HG02610 (cell line): ENCODE measurements around the gene ZNF33B.
"Not testable (repeated sequence)": the region's sequence is repeated elsewhere in the genome, so short reads cannot be mapped to it uniquely, and the experiment has no call there.

ENCODE experiments used
- ATAC-seq: cut with Tn5 transposase; IDR thresholded peaks from one replicate; pipeline ENCODE4 v1.9.1; 2021; ENCODE audit warnings: mild to moderate bottlenecking, moderate library complexity; ENCODE audit not compliant: unreplicated experiment

The ZNF33B gene

GRCh38 chr10:42638055-42638820 is at the start of gene ZNF33B:
TSS of gene ZNF33B (minus strand) at chr10:42638570. CDS start at chr10:42636928, 1,642 bp downstream.
- ATAC-seq = peak; percentile 95

GRCh38 chr10:42684517-42684916 is 46.1 kb upstream of the ZNF33B start:
- no peak for ATAC-seq

GRCh38 chr10:42680267-42680666 is 41.9 kb upstream of the ZNF33B start:
- no peak for ATAC-seq

GRCh38 chr10:42665181-42665979 is 27.0 kb upstream of the ZNF33B start:
- not testable (repeated sequence) for ATAC-seq

GRCh38 chr10:42654419-42654818 is 16.0 kb upstream of the ZNF33B start:
- ATAC-seq = no peak

GRCh38 chr10:42652858-42653257 is 14.5 kb upstream of the ZNF33B start:
- no peak for ATAC-seq

- ATAC-seq = no peak
Measured at GRCh38 chr10:42650374-42650773, 12.0 kb upstream of the ZNF33B start.

GRCh38 chr10:42648512-42648911 is 10.1 kb upstream of the ZNF33B start:
- no peak for ATAC-seq

GRCh38 chr10:42646687-42647640 is 8.6 kb upstream of the ZNF33B start:
- ATAC-seq = no peak

GRCh38 chr10:42646214-42646613 is 7.8 kb upstream of the ZNF33B start:
- ATAC-seq = no peak

- ATAC-seq = no peak
Measured at GRCh38 chr10:42645516-42645915, 7.1 kb upstream of the ZNF33B start.

- ATAC-seq = no peak
Measured at GRCh38 chr10:42645103-42645502, 6.7 kb upstream of the ZNF33B start.

GRCh38 chr10:42640610-42641229 is 2.4 kb upstream of the ZNF33B start:
- ATAC-seq = no peak

- ATAC-seq = no peak
Measured at GRCh38 chr10:42638821-42639270, 476 bp upstream of the ZNF33B start.

GRCh38 chr10:42637648-42638054 is 719 bp downstream of the ZNF33B start:
- ATAC-seq = no peak

GRCh38 chr10:42637142-42637541 is 1.2 kb downstream of the ZNF33B start:
- ATAC-seq = no peak

GRCh38 chr10:42635098-42635497 is 3.3 kb downstream of the ZNF33B start:
- no peak for ATAC-seq

- ATAC-seq = no peak
Measured at GRCh38 chr10:42632564-42632963, 5.8 kb downstream of the ZNF33B start.

- ATAC-seq = peak; percentile 65
Measured at GRCh38 chr10:42630537-42631134, 7.7 kb downstream of the ZNF33B start.

- ATAC-seq = no peak
Measured at GRCh38 chr10:42623929-42624328, 14.4 kb downstream of the ZNF33B start.
